Panc1 (cell line): ENCODE data around the gene FEV. TPM values are rescaled to one million over a fixed set of nuclear protein-coding genes. Genes with fewer than 3 reads are reported as not detected.

Experiments
- ATAC-seq: fragments of 200-7000 bp; cut with Tn5 transposase; 2 replicates; pipeline ENCODE4 v1.9.1; 2020; ENCODE audit warnings: mild to moderate bottlenecking, moderate library complexity
- BruUV-seq: library from RNA; stranded (reverse); fragments of 400-500 nt; replicated peaks from 2 replicates; lab custom pipeline; 2021; lab: Mats Ljungman, UMichigan
- CTCF ChIA-PET: fragments of 300-600 bp; sonication (Branson Sonifier 250); formaldehyde crosslinking; loops from one replicate; lab custom pipeline; 2022; ENCODE audit warnings: antibody characterized with exemption; lab: Charles Lee
- POLR2A ChIA-PET: fragments of 300-600 bp; sonication (Branson Sonifier 250); formaldehyde crosslinking; loops from one replicate; lab custom pipeline; 2022; ENCODE audit warnings: antibody characterized with exemption; lab: Charles Lee
- DNase-seq: peaks from one replicate; pipeline ENCODE4 v3.0.0-alpha.2; 2010; ENCODE audit warnings: low read depth, low spot score
- H3K27ac ChIP-seq: 2 replicates; pipeline ENCODE4 v1.5.1; 2011; ENCODE audit warnings: mild to moderate bottlenecking, low read length, inconsistent platforms
- H3K27me3 ChIP-seq: fragments of 200-500 bp; sonication (Bioruptor generic); 2 replicates; pipeline ENCODE4 v1.6.0; 2014; ENCODE audit warnings: low read length, inconsistent platforms; ENCODE audit not compliant: control insufficient read depth, insufficient read depth
- H3K36me3 ChIP-seq: fragments of 200-500 bp; sonication (Bioruptor generic); 2 replicates; pipeline ENCODE4 v1.5.1; 2014; ENCODE audit warnings: inconsistent platforms, mild to moderate bottlenecking, low read length, moderate library complexity; ENCODE audit not compliant: control insufficient read depth, insufficient read depth
- H3K4me1 ChIP-seq: 2 replicates; pipeline ENCODE4 v1.5.1; 2011; ENCODE audit warnings: inconsistent platforms, mild to moderate bottlenecking, low read length, moderate library complexity; ENCODE audit not compliant: control insufficient read depth, insufficient read depth
- H3K4me3 ChIP-seq, 2 experiments: 2 replicates each; pipeline ENCODE4 v1.5.1; 2011 to 2012; ENCODE audit warnings: low read depth in 2 of 2, low read length in 2 of 2, mild to moderate bottlenecking in 2 of 2, inconsistent platforms in 1 of 2, moderate library complexity in 1 of 2
- H3K9me3 ChIP-seq: fragments of 200-500 bp; sonication (Bioruptor generic); 2 replicates; pipeline ENCODE4 v1.5.1; 2014; ENCODE audit warnings: low read depth, mild to moderate bottlenecking, inconsistent platforms, low read length, moderate library complexity; ENCODE audit not compliant: control insufficient read depth, insufficient read depth
- POLR2AphosphoS5 ChIP-seq: IDR thresholded peaks from 2 replicates; pipeline ENCODE4 v1.6.1; 2012; ENCODE audit warnings: mild to moderate bottlenecking, low read depth, low read length, moderate library complexity
- REST ChIP-seq, 2 experiments: IDR thresholded peaks; 2 replicates each; pipeline ENCODE4 v1.6.1; 2011 to 2012; ENCODE audit warnings: low read depth in 2 of 2, control low read depth in 1 of 2, low read length in 1 of 2, mild to moderate bottlenecking in 1 of 2, moderate library complexity in 1 of 2; ENCODE audit not compliant: insufficient read depth in 1 of 2
- SIN3A ChIP-seq: IDR thresholded peaks from 2 replicates; pipeline ENCODE4 v1.6.1; 2012; ENCODE audit warnings: low read depth, mild to moderate bottlenecking, low read length, moderate library complexity, borderline replicate concordance; ENCODE audit not compliant: insufficient read depth
- TCF7L2 ChIP-seq: IDR thresholded peaks from 2 replicates; pipeline ENCODE4 v1.6.1; 2011; ENCODE audit warnings: mild to moderate bottlenecking, low read depth, low read length, inconsistent platforms
- in situ Hi-C: cut with HindIII; loops from 2 replicates; pipeline ENCODE4 v1.10.0; 2016; ENCODE audit warnings: low sequenced_read_pairs, low pct_unique_long_range_greater_than_20kb
- intact Hi-C: fragments of 100-400 bp; cut with micrococcal nuclease; formaldehyde crosslinking; loops from one replicate; pipeline ENCODE4 v1.10.0; 2022; ENCODE audit not compliant: unreplicated experiment
- total RNA-seq: library from RNA; stranded (reverse); gene quantifications from one replicate; pipeline ENCODE4 v1.2.1, GENCODE V29; 2021; ENCODE audit not compliant: unreplicated experiment
- TF ChIP-seq, protein P1 (sequence below): fragments of 450-650 bp; IDR thresholded peaks from 2 replicates; pipeline ENCODE4 v1.5.1; 2017; ENCODE audit warnings: mild to moderate bottlenecking

Gene FEV
- total RNA-seq, 1 experiment from 2014 or later, result not detected

DNA sequence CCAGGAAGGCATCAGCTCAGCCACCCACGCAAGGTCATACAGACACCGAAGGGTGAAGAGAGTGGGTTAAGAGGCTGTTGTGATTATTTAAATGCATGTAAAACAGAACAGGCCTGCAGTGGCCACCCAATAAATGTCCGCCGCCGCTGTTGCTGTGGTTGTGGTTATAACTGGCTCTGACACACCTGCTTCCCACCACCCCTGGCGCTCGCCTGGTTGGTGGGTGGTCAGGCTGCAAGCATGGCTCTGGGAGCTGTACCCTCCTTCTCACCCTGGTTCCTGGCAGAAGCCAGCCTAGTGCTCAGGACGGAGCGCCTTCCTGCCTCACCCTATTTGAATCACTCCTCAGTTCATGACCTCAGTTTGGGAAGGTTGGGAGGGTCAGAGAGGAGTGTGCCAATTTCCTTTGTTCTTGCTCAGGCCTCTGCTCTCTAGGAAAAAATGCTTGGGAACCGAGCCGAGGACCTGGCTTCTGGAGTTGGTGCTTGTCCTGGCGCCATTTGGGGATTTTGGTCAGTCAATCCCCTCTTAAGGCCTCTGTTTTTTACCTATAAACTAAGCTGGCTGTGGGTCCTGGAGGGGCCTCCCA is 13.5 kb upstream of the FEV start:
- POLR2A ChIA-PET, result no interaction called here
- ATAC-seq (no peak), DNase-seq (no peak)
- in situ Hi-C loops (no loop called here), intact Hi-C loops (loop anchor here (2.0 to 10.0 kb wide), 2 partner anchors 32 to 156 kb away; no protein-coding TSS in a partner anchor)
- Histone ChIP-seq H3K9me3 (no peaks in the 10 kb centered on the region), H3K27me3 (peaks cover 4% of the 10 kb centered on the region; the same call in 1 of the 2 replicates), H3K4me1 (peaks cover 4% of the 10 kb centered on the region; the same call in 1 of the 2 replicates), H3K4me3 (no peak overlapping the region), H3K36me3 (no peaks in the 10 kb centered on the region), H3K27ac (no peak overlapping the region)
- CTCF ChIA-PET, result interaction anchor here (0.6 kb wide), 1 partner anchor 30 kb away, joined by 3 read pairs; no protein-coding TSS in a partner anchor
- BruUV-seq, result no TSS peak
- no peak for TF ChIP-seq TCF7L2
- no peak for TF ChIP-seq SIN3A
- TF ChIP-seq, protein P1, sequence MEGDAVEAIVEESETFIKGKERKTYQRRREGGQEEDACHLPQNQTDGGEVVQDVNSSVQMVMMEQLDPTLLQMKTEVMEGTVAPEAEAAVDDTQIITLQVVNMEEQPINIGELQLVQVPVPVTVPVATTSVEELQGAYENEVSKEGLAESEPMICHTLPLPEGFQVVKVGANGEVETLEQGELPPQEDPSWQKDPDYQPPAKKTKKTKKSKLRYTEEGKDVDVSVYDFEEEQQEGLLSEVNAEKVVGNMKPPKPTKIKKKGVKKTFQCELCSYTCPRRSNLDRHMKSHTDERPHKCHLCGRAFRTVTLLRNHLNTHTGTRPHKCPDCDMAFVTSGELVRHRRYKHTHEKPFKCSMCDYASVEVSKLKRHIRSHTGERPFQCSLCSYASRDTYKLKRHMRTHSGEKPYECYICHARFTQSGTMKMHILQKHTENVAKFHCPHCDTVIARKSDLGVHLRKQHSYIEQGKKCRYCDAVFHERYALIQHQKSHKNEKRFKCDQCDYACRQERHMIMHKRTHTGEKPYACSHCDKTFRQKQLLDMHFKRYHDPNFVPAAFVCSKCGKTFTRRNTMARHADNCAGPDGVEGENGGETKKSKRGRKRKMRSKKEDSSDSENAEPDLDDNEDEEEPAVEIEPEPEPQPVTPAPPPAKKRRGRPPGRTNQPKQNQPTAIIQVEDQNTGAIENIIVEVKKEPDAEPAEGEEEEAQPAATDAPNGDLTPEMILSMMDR, result no peak
- TF ChIP-seq REST (IDR thresholded peaks at IDR 0.05; ENCODE audit: insufficient read depth in 1 of 2, low read depth in 2 of 2, low read length in 1 of 2), result no peak
- no peak for TF ChIP-seq POLR2AphosphoS5

DNA sequence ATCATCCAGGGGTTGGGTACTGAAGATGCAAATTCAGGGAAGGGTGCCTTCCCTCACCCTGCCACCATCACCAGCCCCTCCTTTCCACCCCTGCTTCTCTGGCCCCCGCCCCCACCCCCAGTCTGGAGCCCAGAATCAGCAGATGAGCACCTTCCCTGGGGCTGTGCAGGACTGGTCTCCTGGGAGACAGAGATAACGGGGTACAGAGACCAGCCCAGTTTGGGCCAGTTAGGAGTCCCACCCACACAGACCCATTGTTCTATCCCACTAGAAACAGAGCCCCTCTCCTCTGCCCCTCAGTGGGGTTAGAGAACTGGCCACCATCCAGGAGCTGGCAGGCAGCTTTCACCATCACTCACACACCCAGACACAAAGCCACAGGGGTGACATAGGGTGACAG is 12.7 kb upstream of the FEV start:
- CTCF ChIA-PET, result no interaction called here
- no TSS peak for BruUV-seq
- H3K27ac ChIP-seq, result no peak overlapping the region
- H3K27me3 ChIP-seq, result peaks cover 2% of the 10 kb centered on the region; the same call in 1 of the 2 replicates
- intact Hi-C loops, result loop anchor here (2.0 to 10.0 kb wide), 2 partner anchors 33 to 157 kb away; no protein-coding TSS in a partner anchor
- no peaks in the 10 kb centered on the region for H3K9me3 ChIP-seq
- DNase-seq, result no peak
- no peak overlapping the region for H3K4me3 ChIP-seq
- no peak for TF ChIP-seq REST (IDR thresholded peaks at IDR 0.05; ENCODE audit: insufficient read depth in 1 of 2, low read depth in 2 of 2, low read length in 1 of 2)
- no peak for TF ChIP-seq POLR2AphosphoS5
- TF ChIP-seq TCF7L2, result no peak
- TF ChIP-seq SIN3A, result no peak
- TF ChIP-seq, protein P1, result no peak
- no peaks in the 10 kb centered on the region for H3K36me3 ChIP-seq
- POLR2A ChIA-PET, result no interaction called here
- in situ Hi-C loops, result no loop called here
- ATAC-seq, result no peak
- peaks cover 4% of the 10 kb centered on the region; the same call in 1 of the 2 replicates for H3K4me1 ChIP-seq
